NCI-H146 treated with DMSO at 0.1 percent for 48 hours (cell line): ENCODE results near the gene PNLIP.

Source experiments
- DNase-seq: peaks from one replicate; lab custom pipeline; 2025; ENCODE audit not compliant: unreplicated experiment; lab: John Stamatoyannopoulos, UW

PNLIP gene

GRCh38 chr10:116545756-116546155, at the start of gene PNLIP:
Gene PNLIP, plus strand, starts transcription at chr10:116545931. Its CDS starts 162 bp downstream, at chr10:116546093.
- no peak for DNase-seq

GRCh38 chr10:116504786-116505185, 40.9 kb upstream of the PNLIP start:
- DNase-seq: no peak

DNA sequence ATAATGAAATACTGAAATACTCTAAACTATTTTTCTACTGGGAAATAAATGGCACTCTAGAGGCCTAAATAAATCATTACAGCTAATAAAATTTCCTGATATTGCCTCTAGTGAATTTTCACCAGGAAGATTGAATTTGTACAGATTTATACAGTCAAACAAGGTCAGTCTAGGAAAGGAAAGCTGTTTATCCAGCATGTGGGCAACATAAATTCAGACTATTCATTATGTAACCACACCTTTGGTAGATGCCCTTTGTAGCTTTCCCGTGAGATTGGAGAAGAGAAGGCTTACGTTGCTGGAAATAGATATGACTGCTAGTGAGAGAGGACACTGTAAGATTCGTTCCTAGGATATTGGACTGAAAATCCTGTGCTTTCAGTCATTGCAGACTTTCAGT, 35.2 kb upstream of the PNLIP start:
- DNase-seq: no peak

- no peak for DNase-seq
Measured at GRCh38 chr10:116511365-116511764, 34.4 kb upstream of the PNLIP start.

- DNase-seq: no peak
Measured at GRCh38 chr10:116521424-116522290, 24.1 kb upstream of the PNLIP start.

DNA sequence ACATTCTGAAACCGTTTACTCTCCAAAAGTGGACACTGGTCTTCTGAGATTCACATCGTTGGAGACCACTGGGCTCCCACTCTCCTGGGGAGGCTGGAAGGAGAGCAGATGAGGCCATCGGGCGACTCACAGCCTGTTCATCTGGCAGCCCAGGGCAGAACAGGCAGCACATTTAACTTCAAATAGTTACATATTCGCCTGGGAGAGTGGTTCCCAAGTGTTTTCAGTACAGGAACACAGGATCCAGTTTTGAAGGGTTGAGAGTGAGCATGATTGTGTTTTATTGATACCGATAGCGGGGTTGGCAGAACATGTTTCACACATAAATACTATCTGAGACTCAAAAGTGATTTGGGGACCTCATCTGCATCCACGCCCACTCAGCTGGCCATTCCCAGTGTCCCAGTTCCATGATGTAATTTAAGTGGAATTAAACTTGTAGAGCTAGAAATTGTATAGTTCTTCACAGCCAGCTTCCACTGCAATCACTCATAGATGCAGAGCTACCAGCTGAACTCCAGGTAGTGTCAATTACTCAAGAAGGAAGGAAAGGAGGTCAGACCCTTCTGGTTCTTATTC, 22.8 kb upstream of the PNLIP start:
- no peak for DNase-seq

DNA sequence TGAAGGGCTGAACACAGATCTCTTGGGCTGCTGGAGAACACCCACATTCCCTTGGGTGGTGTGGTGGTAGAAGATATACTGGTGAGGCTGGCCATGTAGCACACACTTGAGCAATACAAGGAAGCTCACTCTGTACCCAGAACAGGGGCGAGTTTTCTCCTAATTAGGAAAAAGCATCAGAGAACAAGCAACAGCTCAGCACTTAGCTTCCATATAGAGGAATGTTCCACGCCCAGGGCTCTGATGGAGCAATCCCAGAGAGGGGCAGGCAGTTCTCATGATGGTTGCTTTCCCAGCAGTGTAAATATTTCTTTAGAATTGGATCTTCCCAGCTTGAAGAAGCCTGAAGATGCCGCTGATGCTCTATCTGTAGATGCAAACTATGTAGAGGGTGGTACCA, 21.0 kb upstream of the PNLIP start:
- DNase-seq: no peak

DNA sequence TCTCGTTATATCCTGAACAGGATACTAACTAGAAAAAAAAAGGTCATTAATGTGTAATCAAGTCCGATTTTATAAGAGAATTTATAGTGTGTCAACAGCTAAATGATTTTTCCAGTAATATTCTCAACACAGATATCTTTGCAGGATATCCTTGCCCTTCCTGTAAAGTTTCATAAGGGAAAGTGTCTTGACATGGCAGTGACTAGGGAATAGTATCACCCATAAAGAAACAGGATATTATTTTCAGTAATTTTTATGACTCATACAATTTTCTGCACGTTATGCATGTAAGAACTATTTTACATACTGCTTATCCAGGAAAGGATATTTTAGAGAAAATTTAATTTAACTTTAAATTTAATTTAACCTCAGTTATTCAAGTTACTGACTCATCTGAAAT, 19.5 kb upstream of the PNLIP start:
- no peak for DNase-seq

DNA sequence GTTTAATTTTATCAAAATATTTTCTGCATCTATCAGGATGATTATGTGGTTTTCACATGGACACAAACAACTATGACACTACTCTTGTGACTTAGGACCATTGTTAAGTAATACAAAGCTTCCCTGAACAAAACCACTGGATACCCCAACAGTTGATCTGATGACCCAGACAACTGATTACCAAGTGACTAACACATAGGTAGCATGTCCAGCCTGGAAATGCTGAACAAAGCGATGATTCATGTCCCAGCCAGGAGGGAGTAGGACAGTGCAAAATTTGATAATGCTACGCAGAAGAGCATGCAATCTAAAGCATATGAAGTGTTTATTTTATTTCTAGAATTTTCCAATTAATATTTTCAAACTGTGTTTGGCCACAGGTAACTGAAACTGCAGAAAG, 8.9 kb upstream of the PNLIP start:
- DNase-seq: no peak

DNA sequence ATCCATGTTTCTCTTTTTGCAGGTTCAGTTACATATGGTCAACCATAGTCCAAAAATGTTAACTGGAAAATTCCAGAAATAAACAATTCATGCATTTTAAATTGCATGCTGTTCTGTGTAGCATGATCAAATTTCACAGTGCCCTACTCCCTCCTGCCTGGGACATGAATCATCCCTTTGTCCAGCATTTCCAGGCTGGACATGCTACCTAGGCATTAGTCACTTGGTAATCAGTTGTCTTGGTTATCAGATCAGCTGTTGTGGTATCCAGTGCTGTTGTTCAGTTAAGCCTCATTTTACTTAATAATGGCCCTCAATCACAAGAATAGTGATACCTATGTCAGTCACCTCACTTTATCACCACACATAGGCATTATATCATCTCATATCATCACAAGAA, 7.3 kb upstream of the PNLIP start:
- DNase-seq: no peak

- DNase-seq: no peak
Measured at GRCh38 chr10:116538992-116539391, 6.7 kb upstream of the PNLIP start.

DNA sequence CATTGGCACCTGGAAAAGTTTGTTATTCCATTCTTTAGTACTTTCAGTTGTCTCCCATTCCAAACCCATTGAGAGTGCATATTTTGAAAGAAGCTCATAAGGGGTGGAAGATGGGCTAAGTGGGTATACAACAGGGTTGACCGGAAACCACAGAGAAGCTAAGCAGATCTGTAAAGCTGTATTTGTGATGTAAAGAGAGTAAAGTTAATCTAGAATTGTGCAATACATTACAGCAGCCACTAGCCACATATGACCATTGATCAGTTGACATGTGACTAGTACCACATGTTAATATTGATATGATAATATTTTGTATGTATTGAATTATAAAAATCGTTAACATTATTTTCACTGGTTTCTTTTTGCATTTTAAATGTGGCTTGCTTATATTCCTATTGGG, 4.9 kb upstream of the PNLIP start:
- DNase-seq: no peak

DNA sequence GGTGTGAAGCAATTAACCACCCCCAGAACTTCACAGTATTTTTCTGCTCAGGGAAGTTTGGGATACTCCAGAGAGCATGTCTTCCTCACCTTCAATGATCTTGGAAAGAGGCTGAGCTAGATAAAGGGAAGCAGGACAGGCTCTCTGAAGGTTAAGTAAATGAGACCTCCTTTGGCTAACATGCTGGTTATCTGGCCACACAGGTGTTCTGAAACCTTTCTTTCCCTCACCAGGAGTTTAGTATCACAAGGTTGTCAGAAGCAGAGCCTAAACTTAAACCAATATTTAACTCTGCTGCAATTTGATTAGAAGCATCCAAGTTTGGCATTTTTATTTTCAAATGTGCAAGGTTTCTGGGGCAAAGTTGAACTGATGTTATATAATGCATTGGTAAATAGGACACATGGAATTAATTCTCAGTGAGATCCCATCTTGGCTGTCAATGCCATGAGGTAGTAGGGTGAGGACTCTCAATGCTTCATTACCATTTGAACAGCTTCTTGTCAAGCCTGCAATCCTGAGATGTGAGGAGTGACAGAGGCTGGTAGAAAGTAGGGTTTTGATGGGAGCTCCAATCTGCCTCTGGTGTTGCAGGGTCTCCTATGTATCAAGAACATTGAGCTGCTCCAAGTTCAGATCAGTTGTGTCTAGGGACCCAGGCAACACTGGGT, 3.6 kb upstream of the PNLIP start:
- no peak for DNase-seq

GRCh38 chr10:116545122-116545521, 609 bp upstream of the PNLIP start:
- DNase-seq: no peak

DNA sequence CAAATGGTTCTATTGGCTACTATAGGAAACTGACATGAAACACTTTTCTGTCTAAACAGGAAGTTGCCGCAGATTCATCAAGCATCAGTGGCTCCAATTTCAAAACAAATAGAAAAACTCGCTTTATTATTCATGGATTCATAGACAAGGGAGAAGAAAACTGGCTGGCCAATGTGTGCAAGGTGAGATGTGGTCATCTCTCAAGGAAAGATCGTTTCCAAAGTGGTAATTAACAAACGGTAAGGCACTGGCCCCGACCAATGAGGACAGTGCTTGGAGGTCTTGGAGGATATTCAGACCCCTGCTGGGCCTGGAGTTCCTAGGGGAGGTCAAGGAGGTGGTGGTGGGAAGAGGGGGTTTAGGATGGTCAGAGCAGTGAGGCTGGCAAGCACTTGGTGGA, 2.6 kb downstream of the PNLIP start:
- no peak for DNase-seq

DNA sequence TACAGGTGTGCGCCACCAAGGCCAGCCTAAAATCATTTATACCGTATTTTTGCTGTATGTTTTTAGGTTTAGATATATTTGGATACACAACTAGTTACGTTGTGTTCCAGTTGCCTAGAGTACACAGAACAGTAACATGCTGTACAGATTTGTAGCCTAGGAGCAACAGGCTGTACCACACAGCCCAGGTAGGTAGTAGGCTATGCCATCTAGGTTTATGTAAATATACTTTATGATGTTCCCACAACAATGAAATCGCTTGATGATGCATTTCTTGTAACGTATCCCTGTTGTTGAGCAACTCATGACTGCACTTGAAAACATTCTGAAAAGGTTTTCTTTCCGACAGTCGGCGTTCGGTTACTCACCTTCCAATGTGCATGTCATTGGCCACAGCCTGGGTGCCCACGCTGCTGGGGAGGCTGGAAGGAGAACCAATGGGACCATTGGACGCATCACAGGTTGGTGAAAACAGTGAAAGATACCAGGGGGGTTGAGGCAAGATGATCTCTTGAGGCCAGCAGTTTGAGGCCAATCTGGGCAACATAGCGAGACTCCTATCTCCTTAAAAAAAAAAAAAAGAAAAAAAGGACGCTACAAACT, 7.7 kb downstream of the PNLIP start:
- DNase-seq: no peak

DNA sequence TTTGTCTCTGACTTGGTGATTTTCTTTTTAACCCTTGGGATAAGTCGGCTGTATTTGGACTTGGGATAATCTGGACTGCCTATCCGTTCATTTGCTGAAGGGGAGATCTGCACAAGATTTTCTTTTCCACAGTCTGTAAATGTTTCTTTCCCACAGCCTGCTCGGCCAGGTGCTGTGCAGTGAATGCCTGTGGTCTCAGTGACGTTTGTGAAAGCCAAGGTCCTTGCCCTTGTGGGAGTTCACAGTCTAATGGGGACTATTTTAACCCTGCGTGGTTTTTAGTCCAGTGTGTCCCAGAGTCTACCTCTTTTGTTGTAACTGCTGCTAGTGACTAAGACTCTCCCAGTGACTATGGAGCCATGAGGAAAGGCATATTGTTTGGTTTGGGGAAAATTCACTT, 8.9 kb downstream of the PNLIP start:
- no peak for DNase-seq

DNA sequence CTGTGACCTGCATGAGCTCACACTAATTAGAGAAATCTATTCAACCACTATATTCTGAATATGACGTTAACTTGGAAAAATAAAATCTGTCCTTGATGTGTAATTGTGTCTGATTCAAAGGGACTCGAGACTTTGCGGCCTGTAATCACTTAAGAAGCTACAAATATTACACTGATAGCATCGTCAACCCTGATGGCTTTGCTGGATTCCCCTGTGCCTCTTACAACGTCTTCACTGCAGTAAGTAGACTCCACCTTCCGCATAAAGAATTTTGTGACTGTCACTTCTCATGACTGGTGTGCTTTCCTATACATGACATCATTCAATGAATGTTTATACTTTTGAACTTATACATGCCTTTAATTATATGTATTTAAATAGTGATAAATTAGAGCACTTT, 10.1 kb downstream of the PNLIP start:
- DNase-seq: no peak

- DNase-seq: no peak
Measured at GRCh38 chr10:116557305-116557880, 11.7 kb downstream of the PNLIP start.

DNA sequence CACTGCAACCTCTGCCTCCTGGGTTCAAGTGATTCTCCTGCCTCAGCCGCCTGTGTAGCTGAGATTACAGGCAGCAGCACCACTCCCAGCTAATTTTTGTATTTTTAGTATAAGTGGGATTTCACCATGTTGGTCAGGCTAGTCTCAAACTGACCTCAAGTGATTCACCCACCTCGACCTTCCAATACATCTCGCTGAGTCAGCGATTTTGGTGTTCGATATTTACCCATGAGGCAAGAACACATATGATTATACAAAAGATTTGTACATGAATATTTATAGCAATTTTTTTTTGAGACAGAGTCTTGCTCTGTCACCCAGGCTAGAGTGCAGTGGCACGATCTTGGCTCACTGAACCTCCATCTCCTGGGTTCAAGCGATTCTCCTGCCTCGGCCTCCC, 19.8 kb downstream of the PNLIP start:
- no peak for DNase-seq

GRCh38 chr10:116566932-116567331, 21.2 kb downstream of the PNLIP start:
- no peak for DNase-seq
